Mucosa of descending colon (tissue), 3 donors: ENCODE results near the gene TMEM128. TPM values are rescaled to one million over a fixed set of nuclear protein-coding genes. Genes with fewer than 3 reads are reported as not detected.
"Not testable (repeated sequence)": the region's sequence is repeated elsewhere in the genome, so short reads cannot be mapped to it uniquely, and the experiment has no call there.

ENCODE experiments used
- ATAC-seq: fragments of 200-7000 bp; cut with Tn5 transposase; one replicate; pipeline ENCODE4 v1.9.1; 2020; ENCODE audit warnings: mild to moderate bottlenecking, moderate library complexity
- DNase-seq, 3 donors: peaks; one replicate each; pipeline ENCODE4 v3.0.0-alpha.2; 2020
- H3K36me3 ChIP-seq: fragments of 200-600 bp; one replicate; pipeline ENCODE4 v1.8.0; 2021; ENCODE audit warnings: low read depth, mild to moderate bottlenecking
- H3K4me1 ChIP-seq: fragments of 200-600 bp; one replicate; pipeline ENCODE4 v1.8.0; 2021; ENCODE audit warnings: low read depth, mild to moderate bottlenecking
- H3K4me3 ChIP-seq: fragments of 200-600 bp; one replicate; pipeline ENCODE4 v1.8.0; 2021; ENCODE audit warnings: mild to moderate bottlenecking
- H3K9me3 ChIP-seq: fragments of 200-600 bp; one replicate; pipeline ENCODE4 v1.8.0; 2021; ENCODE audit warnings: mild to moderate bottlenecking
- intact Hi-C, 2 donors: fragments of 100-400 bp; cut with DNase I in 1 of 2; cut with micrococcal nuclease in 1 of 2; formaldehyde crosslinking; loops; one replicate each; pipeline versions ENCODE4 v1.11.0 to v1.11.1; 2022; cut with DNase I, micrococcal nuclease
- total RNA-seq, 3 donors: library from RNA; stranded (reverse); fragmentation: NEBNext Ultra II Directional in 2 of 3; extraction: Animal tissue kit (Norgen Biotek cat#: 25700) in 2 of 3; gene quantifications; one replicate each; pipeline versions ENCODE4 v1.2.1 to v1.2.4, GENCODE V29; 2021 to 2023
- TF ChIP-seq, protein P1 (sequence below): fragments of 200-600 bp; IDR thresholded peaks from one replicate; pipeline ENCODE4 v1.8.0; 2022; ENCODE audit warnings: antibody characterized with exemption, mild to moderate bottlenecking
- donor health status: DM: no; HTN: no; CAD: no; lungs with moderate emphysema.
- donor health status: DM: no; HTN: no; CAD: no.
- donor health status: DM: no; HTN: yes; CAD: no.

Gene TMEM128
- total RNA-seq, 3 donors from 2014 or later = 14.9 to 20.7 (median 19.6) TPM

DNA sequence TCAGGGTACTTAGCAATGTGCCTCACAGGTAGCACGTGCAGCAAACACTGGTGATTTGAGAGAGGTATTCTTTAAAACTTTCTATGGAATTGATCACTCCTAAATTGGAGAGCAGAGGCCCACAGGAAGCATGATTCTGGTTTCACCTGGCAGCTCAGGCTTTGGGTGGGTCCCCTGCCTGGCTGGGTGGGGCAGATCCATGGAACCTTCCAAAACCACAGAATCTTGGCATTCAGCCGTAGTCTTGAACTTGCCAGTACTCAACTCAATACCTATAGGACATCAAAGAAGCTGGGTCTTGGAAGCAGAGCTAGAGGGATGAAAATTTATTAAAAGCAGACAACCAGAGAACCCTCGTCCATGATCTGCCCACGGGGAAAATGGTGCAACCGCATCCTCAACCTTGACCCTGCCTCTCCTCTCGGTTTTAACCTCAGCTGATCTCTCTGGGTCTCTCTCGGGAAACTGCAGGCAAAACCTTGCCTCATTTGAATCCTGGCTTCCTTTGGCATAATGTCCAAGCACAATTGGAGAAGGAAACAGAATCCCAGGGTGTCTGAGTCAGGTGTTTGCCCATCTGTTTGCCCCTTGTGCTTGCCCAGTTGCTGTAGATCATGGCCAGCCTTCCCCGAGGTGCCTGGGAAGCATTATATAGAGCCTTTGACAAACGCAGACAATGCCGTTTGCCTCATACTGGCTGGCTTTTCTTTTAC is 44.2 kb downstream of the TMEM128 start:
- no peaks in the 10 kb centered on the region for H3K36me3 ChIP-seq
- intact Hi-C loops = no loop called here
- no peak overlapping the region for H3K4me3 ChIP-seq
- DNase-seq (no peak), ATAC-seq (no peak)
- TF ChIP-seq, protein P1, sequence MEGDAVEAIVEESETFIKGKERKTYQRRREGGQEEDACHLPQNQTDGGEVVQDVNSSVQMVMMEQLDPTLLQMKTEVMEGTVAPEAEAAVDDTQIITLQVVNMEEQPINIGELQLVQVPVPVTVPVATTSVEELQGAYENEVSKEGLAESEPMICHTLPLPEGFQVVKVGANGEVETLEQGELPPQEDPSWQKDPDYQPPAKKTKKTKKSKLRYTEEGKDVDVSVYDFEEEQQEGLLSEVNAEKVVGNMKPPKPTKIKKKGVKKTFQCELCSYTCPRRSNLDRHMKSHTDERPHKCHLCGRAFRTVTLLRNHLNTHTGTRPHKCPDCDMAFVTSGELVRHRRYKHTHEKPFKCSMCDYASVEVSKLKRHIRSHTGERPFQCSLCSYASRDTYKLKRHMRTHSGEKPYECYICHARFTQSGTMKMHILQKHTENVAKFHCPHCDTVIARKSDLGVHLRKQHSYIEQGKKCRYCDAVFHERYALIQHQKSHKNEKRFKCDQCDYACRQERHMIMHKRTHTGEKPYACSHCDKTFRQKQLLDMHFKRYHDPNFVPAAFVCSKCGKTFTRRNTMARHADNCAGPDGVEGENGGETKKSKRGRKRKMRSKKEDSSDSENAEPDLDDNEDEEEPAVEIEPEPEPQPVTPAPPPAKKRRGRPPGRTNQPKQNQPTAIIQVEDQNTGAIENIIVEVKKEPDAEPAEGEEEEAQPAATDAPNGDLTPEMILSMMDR = no peak
- no peaks in the 10 kb centered on the region for H3K4me1 ChIP-seq
- no peaks in the 10 kb centered on the region for H3K9me3 ChIP-seq

DNA sequence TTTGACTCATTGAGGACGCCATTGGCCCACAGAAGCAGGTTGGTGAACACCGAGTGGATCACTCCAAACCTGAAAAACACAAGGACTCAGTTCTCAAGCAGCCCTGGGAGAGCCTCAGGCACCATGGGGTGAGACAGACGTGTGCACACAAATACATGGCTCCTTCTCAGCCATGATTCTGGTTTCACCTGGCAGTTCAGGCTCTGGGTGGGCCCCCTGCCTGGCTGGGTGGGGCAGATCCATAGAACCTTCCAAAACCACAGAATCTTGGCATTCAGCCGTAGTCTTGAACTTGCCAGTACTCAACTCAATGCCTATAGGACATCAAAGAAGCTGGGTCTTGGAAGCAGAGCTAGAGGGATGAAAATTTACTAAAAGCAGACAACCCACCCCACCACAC is 45.5 kb downstream of the TMEM128 start:
- no peak for ATAC-seq

DNA sequence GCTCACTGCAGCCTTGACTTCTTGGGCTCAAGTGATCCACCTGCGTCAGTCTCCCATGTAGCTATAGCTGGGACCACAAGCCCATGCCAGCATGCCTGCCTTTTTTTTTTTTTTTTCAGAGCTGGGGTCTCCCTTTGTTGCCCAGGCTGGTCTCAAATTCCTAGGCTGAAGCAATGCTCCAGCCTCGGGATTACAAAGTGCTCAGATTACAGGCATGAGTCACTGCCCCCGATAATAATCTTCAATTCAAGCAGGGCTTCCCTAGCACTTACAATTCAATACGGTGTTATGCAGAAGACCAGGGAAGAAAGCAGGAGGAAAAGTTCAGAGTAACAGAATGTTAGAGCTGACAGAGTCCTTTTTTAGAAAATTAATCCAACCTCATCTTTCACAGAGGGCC is 47.4 kb downstream of the TMEM128 start:
- H3K4me3 ChIP-seq = no peak overlapping the region
- no peak for ATAC-seq
- intact Hi-C loops = no loop called here
- DNase-seq = no peak
- no peaks in the 10 kb centered on the region for H3K9me3 ChIP-seq
- no peaks in the 10 kb centered on the region for H3K4me1 ChIP-seq
- TF ChIP-seq, protein P1 = no peak
- H3K36me3 ChIP-seq = no peaks in the 10 kb centered on the region

More for the DNA sequence above, 45.5 kb downstream of the TMEM128 start:
- no peak for DNase-seq
- intact Hi-C loops = no loop called here
- Histone ChIP-seq H3K36me3 (no peaks in the 10 kb centered on the region), H3K9me3 (no peaks in the 10 kb centered on the region), H3K4me3 (no peak overlapping the region), H3K4me1 (no peaks in the 10 kb centered on the region)
- TF ChIP-seq, protein P1 = no peak

DNA sequence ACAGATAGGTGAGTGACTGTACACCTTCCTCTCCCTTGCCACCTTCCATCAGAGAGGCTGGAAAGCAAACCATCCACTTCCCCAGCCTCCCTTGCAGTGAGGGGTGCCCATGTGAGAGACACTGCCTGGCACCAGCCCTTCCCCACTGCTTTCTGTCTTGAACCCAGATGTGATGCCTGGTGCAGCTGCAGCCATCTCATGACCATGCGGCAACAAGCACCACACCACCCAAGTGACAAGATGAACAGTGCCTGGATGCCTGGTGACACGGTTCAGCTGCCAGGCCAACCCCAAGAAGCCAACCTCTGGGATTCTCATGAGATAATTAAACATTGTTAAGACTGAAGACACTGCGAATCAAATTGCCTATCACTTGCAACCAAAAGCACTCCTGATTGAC is 52.7 kb downstream of the TMEM128 start:
- TF ChIP-seq, protein P1 = no peak
- Histone ChIP-seq H3K36me3 (no peaks in the 10 kb centered on the region), H3K9me3 (no peaks in the 10 kb centered on the region), H3K4me1 (no peaks in the 10 kb centered on the region), H3K4me3 (no peak overlapping the region)
- intact Hi-C loops = no loop called here
- no peak for DNase-seq
- no peak for ATAC-seq

DNA sequence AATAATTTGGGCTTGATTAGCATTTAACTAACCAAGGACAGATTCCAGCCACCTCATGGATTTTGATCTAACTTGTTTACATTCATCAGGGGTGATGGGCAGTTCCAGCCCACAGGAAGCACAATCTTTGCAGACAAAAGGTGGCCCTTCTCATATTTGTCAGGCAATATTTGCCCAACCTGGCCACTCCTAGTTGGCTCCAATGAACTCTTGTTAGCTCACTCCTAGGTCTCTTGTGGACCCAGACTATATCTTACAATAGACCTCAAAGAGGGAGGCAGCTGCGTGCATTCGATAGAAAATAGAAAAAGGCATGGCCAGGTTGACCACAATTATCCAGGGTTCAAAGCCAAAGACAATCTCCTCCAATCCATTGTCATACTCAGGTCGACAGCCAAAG is 59.5 kb downstream of the TMEM128 start:
- H3K9me3 ChIP-seq, ATAC-seq, H3K36me3 ChIP-seq, DNase-seq, H3K4me1 ChIP-seq, H3K4me3 ChIP-seq, intact Hi-C loops: not testable (repeated sequence)

Other genes starting within 250 kb of the TMEM128 start
- gene OTOP1, start 21.3 kb downstream of the TMEM128 start, total RNA-seq = not detected
- 10 to 100 TPM in 1 of 3 donors, 1 to 10 TPM in 2; 5.2 to 12.9 (median 8.2) TPM for gene LYAR, start 41.9 kb upstream of the TMEM128 start, total RNA-seq
- 1 to 10 TPM; 3.5 to 8.9 (median 8.4) TPM for gene ZBTB49, start 42.0 kb upstream of the TMEM128 start, total RNA-seq
- gene NSG1, start 138.9 kb upstream of the TMEM128 start, total RNA-seq = 1 to 10 TPM; 1.2 to 7.9 (median 3.3) TPM